ENCODE results near the gene TRMT10A. TPM values are rescaled to one million over a fixed set of nuclear protein-coding genes. Genes with fewer than 3 reads are reported as not detected.

TRMT10A gene
- total RNA-seq (2022; extraction: Qiagen RNA extraction; ENCODE audit: low read depth), result 3.8 to 5.2 TPM (median 4.3 TPM) in 5 replicates

GRCh38 chr4:99563310-99564186 is at the start of gene TRMT10A:
Gene TRMT10A, minus strand, starts transcription at chr4:99564039. Its CDS starts 4,701 bp downstream, at chr4:99559338.

GRCh38 chr4:99574530-99575324 is 10.9 kb upstream of the TRMT10A start, which contains the start of gene MTTP:
Gene MTTP, plus strand, starts transcription at chr4:99574824. Its CDS starts 86 bp downstream, at chr4:99574910.

GRCh38 chr4:99510721-99511120 is 53.1 kb downstream of the TRMT10A start, which contains the start of gene C4orf17:
Gene C4orf17, plus strand, starts transcription at chr4:99511021. Its CDS starts 2,061 bp downstream, at chr4:99513082.

Other genes starting within 250 kb of the TRMT10A start
- gene ADH1B, start 242.6 kb downstream of the TRMT10A start, total RNA-seq (2022; extraction: Qiagen RNA extraction; ENCODE audit: low read depth), result not detected in 5 replicates
- not detected in 5 replicates for gene ADH1C, start 211.3 kb downstream of the TRMT10A start, total RNA-seq (2022; extraction: Qiagen RNA extraction; ENCODE audit: low read depth)
- gene ADH7, start 128.7 kb downstream of the TRMT10A start, total RNA-seq (2022; extraction: Qiagen RNA extraction; ENCODE audit: low read depth), result not detected in 5 replicates
- not detected in 5 replicates for gene C4orf17, start 53.0 kb downstream of the TRMT10A start, total RNA-seq (2022; extraction: Qiagen RNA extraction; ENCODE audit: low read depth)
- gene MTTP, start 10.8 kb upstream of the TRMT10A start, total RNA-seq (2022; extraction: Qiagen RNA extraction; ENCODE audit: low read depth), result not detected in 5 replicates
- gene C4orf54, start 93.8 kb upstream of the TRMT10A start, total RNA-seq (2022; extraction: Qiagen RNA extraction; ENCODE audit: low read depth), result not detected in 5 replicates

Measured in A549 treated with ZK216348 at 1 μM for 4 hours (cell line).